HuH-7 (cell line): Measurements from ENCODE around the gene POLR1E.
"Not testable (repeated sequence)": the region's sequence is repeated elsewhere in the genome, so short reads cannot be mapped to it uniquely, and the experiment has no call there.

ENCODE experiments used
- DNase-seq: peaks from one replicate; pipeline ENCODE4 v3.0.0; 2011; ENCODE audit warnings: low spot score

Gene POLR1E

DNA sequence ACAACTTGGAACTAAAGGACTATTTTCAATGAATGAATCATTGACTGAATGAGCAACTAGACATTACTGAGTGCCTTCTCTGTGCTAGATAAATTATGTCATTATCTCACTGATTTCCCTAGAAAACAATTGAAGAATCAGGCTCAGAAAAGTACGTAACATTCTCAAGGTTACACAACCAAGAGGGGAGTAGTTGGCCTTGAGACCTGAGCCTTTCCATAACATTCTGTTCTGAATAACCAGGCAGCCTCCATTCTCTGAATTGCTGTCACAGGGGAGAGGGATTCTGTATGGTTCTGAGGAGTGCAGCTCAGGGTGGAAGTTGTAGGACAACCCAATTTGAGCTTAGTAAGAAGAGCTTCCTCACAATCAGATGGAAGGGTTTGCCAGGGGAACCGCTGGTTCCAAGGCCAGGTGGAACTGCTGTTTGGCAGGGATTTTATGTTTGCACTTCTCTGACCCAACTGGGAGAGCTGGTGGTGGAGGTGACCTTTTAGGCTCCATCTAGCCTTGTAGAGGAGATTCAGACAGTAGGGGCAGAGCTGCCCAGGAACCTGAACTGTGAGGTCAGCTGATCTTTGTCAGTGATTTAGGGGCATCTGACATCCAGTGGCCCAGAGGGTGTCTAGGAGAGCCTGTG lies 16.3 kb downstream of the POLR1E start:
- no peak for DNase-seq

DNA sequence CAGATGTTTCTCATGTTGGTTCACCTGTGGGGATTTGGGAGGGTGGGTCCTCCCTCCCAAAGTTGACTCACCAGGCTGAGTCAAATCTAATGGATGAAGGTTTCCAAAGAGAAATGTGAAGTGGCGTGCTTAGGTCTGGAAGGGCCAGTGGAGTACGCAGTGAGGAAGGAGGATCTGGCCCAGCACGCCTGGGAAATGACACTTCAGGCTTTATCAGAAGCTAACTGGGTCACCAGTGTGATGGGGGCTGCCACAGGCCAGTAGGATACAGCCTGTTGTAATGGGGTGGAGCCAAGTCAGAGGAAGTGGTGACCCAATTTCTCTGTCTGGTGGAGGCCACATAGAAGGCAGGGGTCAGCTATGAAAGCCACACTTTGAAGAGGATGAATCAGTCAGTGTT lies 18.0 kb downstream of the POLR1E start:
- no peak for DNase-seq

DNA sequence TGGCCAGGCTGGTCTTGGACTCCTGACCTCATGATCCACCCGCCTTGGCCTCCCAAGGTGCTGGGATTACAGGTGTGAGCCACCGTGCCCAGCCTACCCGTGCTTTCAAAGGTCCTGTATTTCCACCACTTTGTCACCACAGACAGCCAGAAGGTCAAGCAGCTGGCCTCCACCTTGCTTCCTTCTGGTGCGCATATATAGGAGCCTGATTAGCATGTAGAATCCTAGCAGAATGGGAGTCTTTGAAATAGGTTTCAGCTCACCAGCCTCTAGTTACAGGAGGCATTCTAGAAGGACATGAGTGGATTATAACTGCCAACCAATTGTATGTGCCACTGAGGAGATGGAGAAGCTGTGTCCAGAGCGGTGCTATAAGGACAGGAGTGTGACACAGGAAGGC lies 18.9 kb downstream of the POLR1E start:
- no peak for DNase-seq

DNA sequence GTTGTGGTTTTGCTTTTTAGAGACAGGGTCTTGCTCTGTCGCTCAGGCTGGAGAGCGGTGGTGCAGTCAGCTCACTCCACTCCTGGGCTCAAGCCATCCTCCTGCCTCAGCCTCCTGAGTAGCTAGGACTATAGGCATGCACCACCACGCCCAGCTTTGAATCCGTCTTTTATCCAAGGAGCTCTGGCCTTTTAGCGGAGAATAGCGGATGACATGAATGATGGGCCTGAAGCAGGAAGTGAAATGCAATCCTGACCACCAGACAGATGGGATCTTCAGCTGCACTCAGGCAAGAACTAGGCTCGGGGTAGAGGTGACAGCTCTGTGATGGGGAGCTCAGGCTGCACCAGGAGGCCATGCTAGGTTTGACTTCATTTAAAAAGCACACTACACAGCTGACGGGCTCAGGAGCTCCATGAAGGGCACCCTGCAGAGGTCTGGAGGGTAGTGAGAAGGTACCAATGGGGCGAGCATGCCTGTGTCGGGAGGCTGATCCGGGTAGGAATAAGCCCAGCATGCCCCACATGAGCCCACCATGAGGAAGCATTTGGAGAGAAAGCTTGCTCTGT lies 21.9 kb downstream of the POLR1E start:
- DNase-seq: no peak

DNA sequence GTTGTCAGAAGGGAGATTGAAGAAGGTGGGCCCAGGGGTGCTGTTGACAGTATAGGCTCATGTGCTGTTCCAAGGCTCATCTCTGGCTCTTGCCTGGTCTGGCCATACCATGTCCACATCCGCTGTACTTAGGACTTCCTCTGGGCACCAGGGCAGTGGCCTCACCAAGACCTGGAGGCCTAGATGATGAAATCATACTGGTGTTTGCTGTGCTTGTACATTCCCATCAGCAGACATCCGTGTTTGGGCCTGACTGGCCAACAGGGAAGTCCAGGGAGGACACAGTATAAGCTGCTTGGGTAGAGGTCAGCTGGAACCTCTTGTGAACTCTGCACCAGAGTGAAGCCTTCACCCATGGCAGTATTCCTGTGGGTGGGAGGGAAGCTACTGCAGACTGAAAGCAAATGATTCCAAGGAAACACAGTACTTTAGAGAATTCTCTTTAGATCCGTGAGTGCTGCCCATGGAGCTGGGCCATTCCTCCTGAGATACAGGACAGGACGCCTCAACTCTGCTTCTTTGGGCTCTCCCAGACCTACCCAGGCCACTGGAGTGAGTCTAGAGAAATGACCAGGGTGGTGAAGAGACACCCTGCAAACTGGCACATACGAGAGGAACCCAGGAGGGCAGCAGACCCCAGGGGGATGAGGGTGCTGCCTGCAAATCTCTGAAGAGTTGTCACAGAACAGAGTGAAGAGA lies 22.5 kb downstream of the POLR1E start:
- DNase-seq: peak; percentile 60

DNA sequence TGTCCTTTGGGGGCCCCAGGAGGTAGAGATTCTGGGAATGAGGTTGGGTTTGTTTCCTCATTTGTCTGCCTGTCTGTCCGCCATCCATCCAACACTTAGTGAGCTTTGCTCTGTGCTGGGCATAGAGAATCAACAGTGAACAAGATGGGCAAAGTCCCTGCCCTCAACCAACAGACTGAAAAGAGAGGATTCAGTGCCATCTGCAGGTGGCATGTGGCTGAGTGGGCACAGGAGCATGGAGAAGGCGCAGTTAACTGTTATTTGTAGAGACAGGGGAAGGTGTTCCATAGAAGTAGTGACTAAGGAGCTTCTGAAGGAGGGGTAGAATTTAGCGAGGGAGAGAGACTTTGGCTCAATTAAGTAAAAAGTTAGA lies 23.1 kb downstream of the POLR1E start:
- DNase-seq: no peak

DNA sequence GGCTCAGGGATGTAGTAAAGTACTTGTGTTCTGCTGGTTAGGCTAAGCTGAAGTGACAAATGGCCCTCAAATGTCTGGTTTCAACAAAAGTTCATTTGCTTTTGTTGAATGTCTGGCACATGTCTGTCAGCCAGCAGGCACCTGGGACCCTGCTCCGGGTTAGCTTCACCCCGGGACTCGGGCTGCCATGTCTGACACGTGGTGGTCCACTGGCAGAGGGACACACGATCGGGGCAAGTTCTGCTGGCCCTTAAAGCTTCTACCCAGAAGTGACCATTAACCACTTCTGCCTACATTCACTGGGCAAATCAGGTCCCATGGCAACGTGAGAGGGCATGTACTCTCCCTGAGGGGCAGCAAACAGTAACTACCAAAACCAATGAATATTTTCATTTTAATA lies 23.8 kb downstream of the POLR1E start:
- DNase-seq: no peak

DNA sequence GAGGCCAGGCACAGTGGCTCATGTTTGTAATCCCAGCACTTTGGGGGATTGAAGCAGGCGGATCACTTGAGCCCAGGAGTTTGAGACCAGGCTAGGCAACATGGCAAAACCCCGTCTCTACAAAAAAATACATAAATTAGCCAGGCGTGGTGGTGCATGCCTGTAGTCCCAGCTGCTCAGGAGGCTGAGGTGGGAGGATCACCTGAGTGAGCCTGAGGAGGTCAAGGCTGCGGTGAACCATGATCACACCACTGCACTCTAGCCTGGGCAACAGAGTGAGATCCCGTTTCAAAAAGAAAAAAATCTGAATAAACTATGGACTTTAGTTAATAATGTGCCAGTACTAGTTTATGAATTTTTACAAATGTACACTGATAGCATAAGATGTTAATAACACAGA lies 24.3 kb downstream of the POLR1E start:
- not testable (repeated sequence) for DNase-seq

DNA sequence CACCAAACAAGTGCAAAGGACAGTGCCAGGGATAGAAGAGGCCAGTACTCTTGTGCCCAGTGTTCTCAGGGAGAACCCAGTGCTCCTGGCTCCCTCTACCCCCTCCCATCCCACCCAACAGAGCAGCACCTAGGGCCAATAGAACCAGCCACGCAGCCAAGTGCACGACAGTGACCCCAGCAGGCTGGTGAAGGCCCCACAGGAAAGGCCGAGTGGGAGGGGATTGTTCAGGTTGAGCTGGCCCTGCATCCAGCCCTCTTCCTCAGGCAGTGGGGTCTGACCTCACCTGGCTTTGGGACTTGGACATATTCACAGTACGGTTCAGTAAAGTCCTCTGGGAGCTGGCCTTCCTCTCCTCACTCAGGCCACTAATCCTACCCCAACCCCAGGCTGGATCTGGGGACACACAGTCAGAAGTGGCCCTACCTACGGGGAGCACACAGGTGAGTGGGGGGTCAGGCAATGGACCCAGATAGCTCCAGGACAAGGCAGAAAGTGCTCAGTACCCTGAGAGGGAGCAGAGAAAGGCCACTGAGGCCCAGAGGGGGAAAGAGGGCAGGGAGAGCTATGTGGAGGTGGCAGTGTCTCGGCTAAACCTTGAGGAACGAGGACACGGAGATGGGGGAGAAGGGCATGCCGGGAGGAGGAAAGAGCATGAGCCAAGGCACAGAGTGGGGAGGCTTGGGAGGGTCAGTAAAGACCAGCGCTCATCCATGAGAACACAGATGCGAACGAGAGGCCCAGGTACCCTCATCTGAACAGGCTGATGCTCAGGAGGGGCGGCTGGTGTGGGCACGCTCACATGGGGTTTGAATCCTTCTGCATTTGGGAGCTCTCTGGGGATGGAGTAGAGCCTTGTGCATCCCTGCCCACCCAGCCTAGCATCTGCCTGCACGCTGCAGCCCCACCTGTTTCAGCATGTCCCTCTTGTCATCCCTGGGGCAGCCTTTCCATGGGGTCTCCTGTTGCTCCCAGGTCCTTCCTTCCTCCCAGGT lies 25.6 kb downstream of the POLR1E start:
- peak; percentile 70 for DNase-seq

DNA sequence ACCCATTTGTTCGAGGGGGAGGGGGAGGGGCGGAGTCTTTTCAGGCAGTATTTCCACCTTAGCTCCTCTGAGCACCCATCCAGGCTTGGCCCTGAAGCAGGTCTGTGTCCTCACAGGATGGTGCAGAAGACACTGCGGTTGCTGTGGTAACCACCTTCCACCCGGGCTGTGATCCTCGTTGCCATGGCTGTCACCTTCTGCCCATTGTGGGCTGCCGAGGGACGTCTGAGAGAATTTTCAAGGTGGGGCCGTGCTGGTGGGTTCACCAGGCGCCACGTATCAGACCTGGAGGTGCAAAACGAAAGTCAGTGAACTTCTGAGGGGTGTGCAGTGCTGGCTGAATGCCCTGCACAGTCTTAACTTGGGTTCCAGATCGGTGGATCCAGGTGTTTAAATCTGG lies 26.7 kb downstream of the POLR1E start:
- DNase-seq: no peak

DNA sequence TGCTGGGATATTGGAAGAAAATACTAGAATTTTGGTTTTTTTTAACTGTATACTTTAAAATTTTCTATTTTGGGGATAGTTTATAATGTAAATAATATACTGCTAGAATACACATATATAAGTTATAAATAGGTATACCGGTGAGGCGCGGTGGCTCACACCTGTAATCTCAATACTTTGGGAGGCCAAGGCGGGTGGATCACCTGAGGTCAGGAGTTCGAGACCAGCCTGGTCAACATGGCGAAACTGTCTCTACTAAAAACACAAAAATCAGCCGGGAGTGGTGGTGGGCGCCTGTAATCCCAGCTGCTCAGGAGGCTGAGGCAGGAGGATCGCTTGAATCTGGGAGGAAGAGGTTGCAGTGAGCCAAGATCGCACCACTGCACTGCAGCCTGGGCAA lies 28.7 kb downstream of the POLR1E start:
- DNase-seq: not testable (repeated sequence)

DNA sequence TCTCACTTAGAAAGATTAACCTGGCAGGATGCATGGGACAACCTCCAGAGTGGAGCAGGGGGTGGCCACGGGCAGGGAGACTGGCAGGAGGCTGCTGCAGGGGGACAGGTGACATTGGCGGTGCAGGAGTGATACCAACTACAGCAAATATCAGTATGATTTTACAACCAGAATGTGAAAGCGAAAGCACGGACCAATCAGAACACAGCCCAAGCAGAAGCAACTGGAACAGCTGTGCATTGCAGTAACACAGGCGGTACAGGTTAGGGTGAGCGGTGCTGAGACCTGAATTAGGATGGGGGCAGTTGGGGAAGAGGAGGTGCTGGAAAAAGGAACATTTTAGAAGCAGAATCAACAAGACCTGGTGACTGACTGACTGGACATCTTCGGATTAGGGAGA lies 29.3 kb downstream of the POLR1E start:
- no peak for DNase-seq

DNA sequence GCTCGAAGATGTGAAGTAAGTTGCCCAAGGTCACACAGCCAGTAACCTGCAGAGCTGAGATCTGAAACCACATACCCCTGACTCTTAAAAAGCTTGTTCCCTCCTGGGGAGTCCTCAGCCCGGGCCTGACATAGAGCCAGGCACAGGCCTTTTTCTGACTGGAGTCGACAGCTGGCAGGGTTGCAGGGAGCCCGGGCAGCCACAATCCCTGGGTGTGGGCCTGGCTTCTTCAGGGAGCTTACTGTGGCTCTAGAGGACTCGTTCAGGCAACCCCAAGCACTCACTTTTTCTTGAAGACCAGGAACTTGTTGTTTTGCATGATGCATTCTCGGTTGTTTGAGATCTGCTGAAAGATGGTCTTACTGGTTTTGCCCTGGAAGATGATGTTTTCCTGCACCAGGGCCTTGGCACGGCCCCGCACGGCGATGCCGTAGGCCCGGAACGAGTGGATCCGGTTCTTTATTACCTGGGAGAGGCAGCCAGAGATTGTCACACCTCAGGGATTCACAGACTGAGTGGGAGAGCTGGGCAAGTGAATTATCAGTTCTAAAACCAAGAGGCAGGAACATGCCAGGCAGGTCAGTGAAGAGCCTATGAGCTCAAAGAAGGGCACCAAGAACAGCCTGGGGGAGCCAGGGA lies 30.0 kb downstream of the POLR1E start:
- DNase-seq: no peak

DNA sequence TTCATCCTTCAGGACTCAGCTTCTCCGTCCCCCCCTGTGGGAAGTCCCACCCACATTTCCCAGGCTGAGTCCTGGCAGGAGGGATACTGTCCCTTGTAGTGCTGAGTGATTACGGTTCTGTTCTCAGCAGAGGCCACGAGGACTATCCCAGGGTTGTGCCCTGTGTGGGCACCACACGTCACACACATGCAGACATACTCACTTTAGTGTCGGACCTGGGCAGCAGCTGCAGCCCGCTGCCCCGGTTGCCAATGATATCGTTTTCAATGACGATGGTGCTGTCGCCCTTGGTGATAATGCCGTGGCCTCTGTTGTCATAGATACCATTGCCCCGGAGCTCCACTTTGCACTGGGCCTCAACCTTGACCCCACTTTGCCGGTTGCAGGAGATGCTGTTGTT lies 32.2 kb downstream of the POLR1E start:
- no peak for DNase-seq

DNA sequence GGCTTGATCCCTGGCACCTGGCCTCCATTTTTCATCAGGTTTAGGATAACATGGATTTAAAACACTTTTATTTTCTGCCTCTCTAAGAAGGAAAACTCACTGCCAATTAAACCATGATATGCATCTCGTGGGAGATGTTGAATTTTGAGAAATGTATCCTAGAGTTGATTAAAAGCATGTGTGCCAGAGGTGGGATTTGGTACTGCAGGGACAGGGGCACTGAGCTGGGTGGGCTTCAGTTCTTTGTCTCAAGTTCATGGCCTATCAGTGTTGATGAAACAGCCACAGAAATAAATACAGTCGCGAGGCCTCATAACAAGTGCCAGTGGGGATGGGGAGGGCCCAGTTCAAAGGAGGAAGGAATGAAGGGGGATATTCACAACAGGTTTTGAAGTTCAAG lies 34.9 kb downstream of the POLR1E start:
- DNase-seq: no peak

DNA sequence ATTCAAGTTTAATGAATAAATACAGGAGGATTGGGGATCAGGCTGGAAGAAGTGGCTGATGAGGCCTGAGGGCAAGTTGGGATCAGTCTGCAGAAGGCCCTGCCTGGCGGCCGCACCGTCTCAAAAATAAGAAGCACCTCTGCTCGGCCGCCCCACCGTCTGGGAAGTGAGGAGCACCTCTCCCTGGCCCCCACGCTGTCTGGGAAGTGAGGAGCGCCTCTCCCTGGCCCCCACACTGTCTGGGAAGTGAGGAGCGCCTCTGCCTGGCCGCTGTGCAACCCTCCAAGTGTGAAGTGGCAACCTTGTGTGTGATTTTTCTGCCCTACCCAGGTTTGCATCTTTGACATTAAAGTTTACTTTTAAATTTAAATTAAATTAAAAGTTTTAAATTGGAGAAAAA lies 35.4 kb downstream of the POLR1E start:
- no peak for DNase-seq

DNA sequence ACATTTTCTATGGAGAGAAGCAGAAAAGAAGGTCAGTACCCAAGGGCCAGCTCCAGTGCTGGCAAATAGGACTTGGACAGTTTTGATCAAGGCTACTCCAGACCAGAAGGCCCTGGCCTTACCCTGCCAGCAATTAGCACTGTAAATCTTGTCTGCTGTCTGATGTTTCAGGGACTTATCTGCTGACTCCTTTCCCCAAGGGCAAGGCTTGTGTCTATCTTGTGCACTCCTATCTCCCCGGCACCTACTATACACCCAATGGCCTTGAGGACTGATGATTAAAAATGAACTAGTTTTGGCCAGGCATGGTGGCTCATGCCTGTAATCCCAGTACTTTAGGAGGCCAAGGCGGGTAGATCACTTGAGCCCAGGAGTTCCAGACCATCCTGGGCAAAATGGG lies 37.2 kb downstream of the POLR1E start:
- DNase-seq: no peak

DNA sequence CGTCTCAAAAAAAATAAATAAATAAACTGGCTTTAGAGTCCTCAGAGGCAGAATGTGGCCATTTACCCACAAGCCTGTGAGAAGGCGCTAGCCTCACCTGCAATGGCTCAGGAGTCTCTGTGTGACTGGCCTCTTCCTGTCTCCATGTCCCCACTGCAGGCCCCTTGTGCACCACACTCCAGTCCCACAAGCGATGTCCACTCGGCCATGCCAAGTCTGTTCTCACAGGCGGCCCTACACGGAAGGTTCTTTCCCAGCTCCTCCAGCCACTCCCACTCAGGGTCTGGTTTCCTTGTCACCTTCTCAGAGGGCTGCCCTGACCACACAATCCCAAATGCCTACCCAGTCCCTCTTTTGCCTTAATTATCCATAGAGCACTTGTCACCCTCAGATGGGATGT lies 38.2 kb downstream of the POLR1E start:
- no peak for DNase-seq

DNA sequence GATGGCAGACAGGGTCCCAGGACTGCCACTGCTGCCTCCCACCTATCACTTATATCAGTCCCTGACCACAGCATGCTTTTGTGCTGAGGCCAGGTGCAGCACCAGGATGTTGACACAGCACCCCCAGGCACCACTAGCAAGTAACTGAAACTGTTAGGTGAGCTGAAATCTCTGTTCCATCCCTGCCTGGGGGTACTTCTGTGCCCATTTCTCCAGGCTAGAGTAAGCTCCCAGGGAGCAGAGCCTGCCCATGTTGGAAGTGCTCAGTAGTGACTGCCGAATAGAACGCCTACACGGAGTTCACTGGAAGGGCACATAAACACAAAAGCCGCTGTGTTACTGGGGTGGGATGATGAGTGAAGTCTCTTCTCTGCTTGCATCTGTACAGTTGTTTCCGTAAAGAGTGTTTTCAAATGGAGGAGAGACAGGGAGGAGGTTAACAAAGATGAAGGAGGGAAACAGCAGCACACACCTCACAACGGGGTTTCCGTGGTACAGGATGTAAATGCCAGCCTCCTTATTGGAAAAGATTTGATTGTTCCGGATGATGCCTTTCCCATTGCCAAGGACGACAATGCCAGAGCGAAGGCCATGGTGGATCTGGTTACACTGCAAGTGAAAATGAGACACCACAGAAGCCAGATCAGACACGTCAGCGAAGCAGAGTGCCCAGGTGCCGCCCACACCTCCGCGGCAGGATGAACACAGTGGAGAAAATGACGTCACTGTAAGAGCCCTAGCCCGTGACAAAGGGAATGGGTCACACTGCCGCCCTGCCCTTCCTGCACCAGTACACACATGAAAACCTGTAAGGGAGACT lies 43.1 kb downstream of the POLR1E start:
- DNase-seq: no peak

DNA sequence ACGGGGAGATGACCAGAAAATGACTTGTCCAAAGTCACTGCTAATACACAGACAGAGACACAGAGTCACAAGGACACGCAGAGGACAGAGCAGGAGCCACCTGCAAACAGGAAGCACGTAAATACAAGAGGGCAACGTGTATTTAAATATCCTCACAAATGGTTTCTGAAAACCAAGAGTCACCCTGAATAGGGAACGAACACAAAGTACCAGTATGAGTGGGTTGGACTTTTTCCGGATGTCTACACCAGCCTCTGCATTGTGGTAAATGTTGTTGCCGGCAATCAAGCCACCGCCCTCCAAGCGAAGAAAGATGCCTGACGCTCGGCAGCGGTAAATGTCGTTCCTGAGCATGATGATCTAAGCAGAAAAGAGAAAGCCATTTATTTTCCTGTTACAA lies 46.0 kb downstream of the POLR1E start:
- no peak for DNase-seq

DNA sequence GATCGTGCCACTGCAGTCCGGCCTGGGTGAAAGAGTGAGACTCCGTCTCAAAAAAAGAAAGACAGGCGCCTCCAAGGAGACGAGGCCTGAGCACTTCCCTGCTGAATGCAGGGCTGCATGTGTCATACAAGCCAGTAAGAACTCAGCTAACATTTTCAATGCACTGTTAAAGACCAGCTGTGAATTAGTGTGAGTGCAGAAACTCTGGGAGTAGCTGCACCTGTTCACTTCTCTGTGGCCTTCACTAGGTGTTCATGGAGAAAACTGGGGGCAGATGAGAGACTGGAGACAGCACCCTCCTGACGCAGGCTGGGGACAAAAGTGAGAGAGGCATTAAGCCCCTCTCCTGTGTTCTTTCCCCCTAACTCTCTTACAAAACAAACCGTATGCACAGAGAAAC lies 48.7 kb downstream of the POLR1E start:
- DNase-seq: no peak
